Lung (tissue), 12 donors: ENCODE data around the gene CHST11. TPM values are rescaled to one million over a fixed set of nuclear protein-coding genes. Genes with fewer than 3 reads are reported as not detected.
A peak's percentile ranks its signal among the peaks of the same experiment; 100 is the strongest.

Experiments used
- ATAC-seq: fragments of 200-7000 bp; cut with Tn5 transposase; one replicate; pipeline ENCODE4 v1.9.1; 2020; ENCODE audit warnings: moderate number of reproducible peaks; ENCODE audit not compliant: insufficient read depth, low FRiP score
- DNase-seq, 3 donors: peaks; one replicate each; pipeline ENCODE4 v3.0.0-alpha.2; 2013 to 2017
- H3K27ac ChIP-seq, 2 donors: one replicate each; pipeline ENCODE4 v1.5.1; 2013; ENCODE audit warnings: mild to moderate bottlenecking in 2 of 2, moderate library complexity in 2 of 2, control low read depth in 1 of 2, inconsistent platforms in 1 of 2, low read depth in 1 of 2, low read length in 1 of 2
- H3K27me3 ChIP-seq, 3 donors: one replicate each; pipeline ENCODE4 v1.5.1; 2013; ENCODE audit warnings: low read length in 2 of 3; ENCODE audit not compliant: control insufficient read depth in 3 of 3, insufficient read depth in 3 of 3
- H3K36me3 ChIP-seq, 4 donors: one replicate each; pipeline ENCODE4 v1.5.1; 2013; ENCODE audit warnings: low read length in 4 of 4, mild to moderate bottlenecking in 1 of 4, moderate library complexity in 1 of 4; ENCODE audit not compliant: control insufficient read depth in 4 of 4, insufficient read depth in 4 of 4
- H3K4me1 ChIP-seq, 5 donors: one replicate each; pipeline ENCODE4 v1.5.1; 2013; ENCODE audit warnings: low read length in 5 of 5, mild to moderate bottlenecking in 2 of 5, moderate library complexity in 1 of 5; ENCODE audit not compliant: control insufficient read depth in 5 of 5, insufficient read depth in 5 of 5
- H3K4me3 ChIP-seq: one replicate; pipeline ENCODE4 v1.5.1; 2013; ENCODE audit warnings: mild to moderate bottlenecking, control low read depth, moderate library complexity
- H3K9ac ChIP-seq, 2 donors: one replicate each; pipeline ENCODE4 v1.5.1; 2013; ENCODE audit warnings: low read length in 2 of 2, control low read depth in 1 of 2; ENCODE audit not compliant: insufficient read depth in 1 of 2
- H3K9me3 ChIP-seq, 4 donors: one replicate each; pipeline ENCODE4 v1.5.1; 2013; ENCODE audit warnings: low read length in 3 of 4, mild to moderate bottlenecking in 1 of 4, moderate library complexity in 1 of 4; ENCODE audit not compliant: control insufficient read depth in 4 of 4, insufficient read depth in 3 of 4
- WGBS, 2 donors: extraction: QIAGEN DNeasy Blood & Tissue Kit; methylation state at CpG; one replicate each; pipeline ENCODE4 v1.1.7; 2013; 5-methylcytosine and 5-hydroxymethylcytosine counted together
- polyA plus RNA-seq, 2 donors: library from polyadenylated mRNA; stranded (reverse); fragments of 200-250 nt; gene quantifications; one replicate each; pipeline ENCODE4 v1.2.1, GENCODE V29; 2013
- total RNA-seq, 2 donors: library from RNA; depleted of rRNA in 1 of 2; stranded (reverse); fragments of >200 nt in 1 of 2; gene quantifications; one replicate each; pipeline ENCODE4 v1.2.1, GENCODE V29; 2014 to 2021
- TF ChIP-seq, protein P1 (sequence below): IDR thresholded peaks from 2 replicates; pipeline ENCODE4 v1.5.1; 2012; ENCODE audit warnings: mild to moderate bottlenecking; ENCODE audit errors: control extremely low read depth, extremely low read depth
- donor health status: control.
- donor health status: control.
- donor health status: Bipolar disorder and iron deficiency.
- donor health status: healthy.
- donor health status: DM: yes; HTN: yes; CAD: no.

Gene CHST11
- total and polyA plus RNA-seq, 4 donors, result 9.0 to 63.2 (median 27.7) TPM

DNA sequence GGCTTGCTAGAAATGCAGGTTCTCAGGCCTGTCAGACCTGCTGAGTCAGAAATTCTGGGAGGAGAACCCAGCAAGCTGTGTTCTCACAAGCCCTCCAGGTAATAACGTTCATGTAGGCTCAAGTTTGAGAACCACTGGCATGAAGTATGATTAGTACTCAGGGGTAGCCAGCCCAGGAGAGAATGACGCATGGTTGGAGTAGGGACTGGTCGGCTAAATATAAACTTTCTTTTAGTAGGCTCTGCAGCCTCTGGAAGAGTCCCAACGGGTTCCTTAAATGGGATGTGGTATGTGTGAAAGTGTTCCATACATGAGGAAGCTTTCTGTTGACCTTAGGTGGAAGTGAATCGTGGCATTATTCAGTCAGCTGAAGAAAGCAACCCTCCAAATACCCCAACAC lies 292.0 kb downstream of the CHST11 start:
- Histone ChIP-seq H3K27me3 (no peaks in the 10 kb centered on the region), H3K4me1 (peaks cover 0 to 5% (median 0%) of the 10 kb centered on the region in 5 donors), H3K36me3 (no peaks in the 10 kb centered on the region), H3K4me3 (no peak overlapping the region), H3K9me3 (peaks cover 0 to 2% (median 0%) of the 10 kb centered on the region in 4 donors), H3K27ac (peak overlapping the region in 1 of 2 donors; percentile 25), H3K9ac (no peak overlapping the region)
- ATAC-seq, result no peak
- TF ChIP-seq, protein P1, sequence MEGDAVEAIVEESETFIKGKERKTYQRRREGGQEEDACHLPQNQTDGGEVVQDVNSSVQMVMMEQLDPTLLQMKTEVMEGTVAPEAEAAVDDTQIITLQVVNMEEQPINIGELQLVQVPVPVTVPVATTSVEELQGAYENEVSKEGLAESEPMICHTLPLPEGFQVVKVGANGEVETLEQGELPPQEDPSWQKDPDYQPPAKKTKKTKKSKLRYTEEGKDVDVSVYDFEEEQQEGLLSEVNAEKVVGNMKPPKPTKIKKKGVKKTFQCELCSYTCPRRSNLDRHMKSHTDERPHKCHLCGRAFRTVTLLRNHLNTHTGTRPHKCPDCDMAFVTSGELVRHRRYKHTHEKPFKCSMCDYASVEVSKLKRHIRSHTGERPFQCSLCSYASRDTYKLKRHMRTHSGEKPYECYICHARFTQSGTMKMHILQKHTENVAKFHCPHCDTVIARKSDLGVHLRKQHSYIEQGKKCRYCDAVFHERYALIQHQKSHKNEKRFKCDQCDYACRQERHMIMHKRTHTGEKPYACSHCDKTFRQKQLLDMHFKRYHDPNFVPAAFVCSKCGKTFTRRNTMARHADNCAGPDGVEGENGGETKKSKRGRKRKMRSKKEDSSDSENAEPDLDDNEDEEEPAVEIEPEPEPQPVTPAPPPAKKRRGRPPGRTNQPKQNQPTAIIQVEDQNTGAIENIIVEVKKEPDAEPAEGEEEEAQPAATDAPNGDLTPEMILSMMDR, result no peak
- WGBS, 2 donors, result 31 to 35% methylated on average over 5 of the region's 5 CpGs
- DNase-seq, result peak in 1 of 3 donors; percentile 29

DNA sequence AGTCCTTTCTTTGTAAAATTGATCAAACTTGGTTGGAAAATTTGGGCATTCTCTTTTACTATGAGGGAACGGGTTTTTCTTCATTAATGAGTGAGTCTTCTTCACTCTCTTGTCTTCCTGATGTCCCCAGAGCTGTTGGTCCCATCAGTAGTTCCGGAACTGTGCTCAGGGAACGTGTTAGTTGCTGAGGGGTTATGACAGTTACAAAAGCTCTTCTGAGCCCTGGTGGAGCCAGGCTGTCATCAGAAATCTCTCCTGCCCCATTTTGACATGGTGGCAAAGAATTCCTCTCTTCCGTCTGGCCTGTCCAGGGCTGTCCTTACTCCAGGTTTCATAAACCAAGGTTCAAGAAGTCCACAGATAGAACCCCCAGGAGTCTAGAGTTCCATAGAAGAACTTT lies 292.8 kb downstream of the CHST11 start:
- ATAC-seq, result no peak
- peaks cover 0 to 2% (median 0%) of the 10 kb centered on the region in 4 donors for H3K9me3 ChIP-seq
- H3K9ac ChIP-seq, result no peak overlapping the region
- TF ChIP-seq, protein P1, result no peak
- H3K27me3 ChIP-seq, result no peaks in the 10 kb centered on the region
- no peaks in the 10 kb centered on the region for H3K36me3 ChIP-seq
- no peak for DNase-seq
- WGBS, 2 donors, result 86 to 89% methylated on average over 4 of the region's 4 CpGs
- no peak overlapping the region for H3K4me3 ChIP-seq
- H3K4me1 ChIP-seq, result peaks cover 0 to 5% (median 0%) of the 10 kb centered on the region in 5 donors
- no peak overlapping the region for H3K27ac ChIP-seq

DNA sequence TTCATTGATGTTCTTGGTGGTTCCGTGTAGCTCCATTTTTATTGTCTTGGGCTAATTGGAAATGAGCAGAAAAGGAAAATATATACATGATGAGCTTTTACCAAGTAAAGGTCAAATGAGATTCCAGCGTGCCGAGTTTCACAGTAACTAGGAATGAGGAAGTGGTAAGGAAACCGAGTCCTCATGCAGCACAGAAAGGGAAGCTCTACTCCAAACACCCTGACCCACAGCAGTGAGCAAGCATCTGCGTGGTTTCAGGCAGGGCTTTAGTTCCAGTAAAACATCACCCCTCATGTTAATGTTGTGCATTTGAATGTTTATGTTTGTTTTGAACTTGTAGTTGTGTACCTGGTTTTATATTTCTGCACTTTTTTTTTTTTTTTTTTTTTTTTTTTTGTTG lies 293.3 kb downstream of the CHST11 start:
- Histone ChIP-seq H3K4me1 (peaks cover 0 to 5% (median 0%) of the 10 kb centered on the region in 5 donors), H3K36me3 (no peaks in the 10 kb centered on the region), H3K4me3 (no peak overlapping the region), H3K27me3 (no peaks in the 10 kb centered on the region), H3K27ac (no peak overlapping the region), H3K9me3 (peaks cover 0 to 2% (median 0%) of the 10 kb centered on the region in 4 donors), H3K9ac (no peak overlapping the region)
- TF ChIP-seq, protein P1, result no peak
- WGBS, 2 donors, result 24 to 36% methylated on average over 5 of the region's 5 CpGs
- ATAC-seq (peak; percentile 85), DNase-seq (peak in 2 of 3 donors; percentile 10 to 22)

DNA sequence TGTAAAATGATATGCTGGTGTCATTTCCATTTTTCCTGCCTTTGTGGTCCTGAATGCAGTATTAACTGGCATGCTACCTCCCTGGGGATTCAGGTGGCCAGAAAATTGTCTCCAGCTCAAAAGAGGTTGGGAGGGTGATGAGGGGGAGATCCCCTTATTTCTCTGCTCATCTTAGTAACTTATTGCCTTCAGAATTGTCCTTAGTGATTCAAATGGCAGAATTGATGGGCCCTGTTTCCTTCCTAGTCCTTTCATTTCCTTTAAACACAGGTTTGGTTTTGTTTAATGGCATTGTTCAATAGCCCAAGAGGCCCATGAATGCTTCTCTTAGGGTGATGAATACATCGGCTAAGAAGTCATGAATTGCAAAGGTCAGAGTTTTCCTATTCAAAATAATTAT lies 294.4 kb downstream of the CHST11 start:
- ATAC-seq, result no peak
- peaks cover 0 to 5% (median 0%) of the 10 kb centered on the region in 5 donors for H3K4me1 ChIP-seq
- TF ChIP-seq, protein P1, result no peak
- H3K27ac ChIP-seq, result no peak overlapping the region
- no peaks in the 10 kb centered on the region for H3K36me3 ChIP-seq
- no peak overlapping the region for H3K4me3 ChIP-seq
- H3K27me3 ChIP-seq, result no peaks in the 10 kb centered on the region
- no peak for DNase-seq
- no peak overlapping the region for H3K9ac ChIP-seq
- peaks cover 0 to 2% (median 0%) of the 10 kb centered on the region in 4 donors for H3K9me3 ChIP-seq
- WGBS, 2 donors, result 80 to 88% methylated on average over 1 of the region's 1 CpG
